Sigmoid colon (tissue), 4 donors: ENCODE data around the gene TENT4A.

Experiments used
- CTCF ChIP-seq, 4 experiments: fragments of 450-650 bp in 3 of 4; fragments of 200-600 bp in 1 of 4; IDR thresholded peaks; one replicate each; pipeline ENCODE4 v1.5.1; 2016 to 2019; ENCODE audit warnings: antibody characterized with exemption in 4 of 4, mild to moderate bottlenecking in 3 of 4, moderate library complexity in 2 of 4
- POLR2A ChIP-seq, 2 donors: fragments of 450-650 bp; IDR thresholded peaks; one replicate each; pipeline ENCODE4 v1.6.1; 2016; ENCODE audit warnings: antibody characterized with exemption in 2 of 2, mild to moderate bottlenecking in 2 of 2, moderate library complexity in 2 of 2
- POLR2AphosphoS5 ChIP-seq, 4 donors: sonication (generic); formaldehyde crosslinking; IDR thresholded peaks; one replicate each; pipeline ENCODE4 v1.6.1; 2017; ENCODE audit warnings: antibody characterized with exemption in 4 of 4

- TF ChIP-seq CTCF (IDR thresholded peaks at IDR 0.05), result no peak
- TF ChIP-seq POLR2A (IDR thresholded peaks at IDR 0.05), result no peak
- no peak for TF ChIP-seq POLR2AphosphoS5 (IDR thresholded peaks at IDR 0.05)
Observed at GRCh38 chr5:6755941-6756340, 42.7 kb downstream of the TENT4A start.
